ENCODE data around the gene BMP6. TPM values are rescaled to one million over a fixed set of nuclear protein-coding genes. Genes with fewer than 3 reads are reported as not detected.

The BMP6 gene
- total RNA-seq, result 0.44 and 0.55 TPM in 2 replicates
- long read RNA-seq, result 0 reads

- Mint-ChIP-seq H3K4me3 (peak within 1 kb of the TSS; percentile 89), H3K4me1 (peaks cover 17% of the 10 kb centered on the region), H3K27me3 (ENCODE audit: low read depth) (peaks cover 86% of the 10 kb centered on the region), H3K27ac (ENCODE audit: unreplicated experiment) (no peak within 1 kb of the TSS), H3K36me3 (ENCODE audit: low read depth) (no peaks in the 10 kb centered on the region), H3K9me3 (no peaks in the 10 kb centered on the region)
- DNase-seq (ENCODE audit: low read depth, low spot score), result peak; percentile 69
- TF ChIP-seq CTCF (conservative IDR thresholded peaks at IDR 0.05), result no peak
Observed at GRCh38 chr6:7725849-7726415, at the start of gene BMP6. Gene BMP6, plus strand, starts transcription at chr6:7726099. Its CDS starts 857 bp downstream, at chr6:7726956.

- H3K4me1 Mint-ChIP-seq, result peaks cover 39% of the 10 kb centered on the region
- H3K27me3 Mint-ChIP-seq (ENCODE audit: low read depth), result peaks cover 17% of the 10 kb centered on the region
- H3K9me3 Mint-ChIP-seq, result no peaks in the 10 kb centered on the region
- H3K4me3 Mint-ChIP-seq, result no peak overlapping the region
- no peak overlapping the region for H3K27ac Mint-ChIP-seq (ENCODE audit: unreplicated experiment)
- no peak for TF ChIP-seq CTCF (conservative IDR thresholded peaks at IDR 0.05)
- H3K36me3 Mint-ChIP-seq (ENCODE audit: low read depth), result no peaks in the 10 kb centered on the region
- DNase-seq (ENCODE audit: low read depth, low spot score), result no peak
Observed at GRCh38 chr6:7677229-7677628, 48.7 kb upstream of the BMP6 start.

DNA sequence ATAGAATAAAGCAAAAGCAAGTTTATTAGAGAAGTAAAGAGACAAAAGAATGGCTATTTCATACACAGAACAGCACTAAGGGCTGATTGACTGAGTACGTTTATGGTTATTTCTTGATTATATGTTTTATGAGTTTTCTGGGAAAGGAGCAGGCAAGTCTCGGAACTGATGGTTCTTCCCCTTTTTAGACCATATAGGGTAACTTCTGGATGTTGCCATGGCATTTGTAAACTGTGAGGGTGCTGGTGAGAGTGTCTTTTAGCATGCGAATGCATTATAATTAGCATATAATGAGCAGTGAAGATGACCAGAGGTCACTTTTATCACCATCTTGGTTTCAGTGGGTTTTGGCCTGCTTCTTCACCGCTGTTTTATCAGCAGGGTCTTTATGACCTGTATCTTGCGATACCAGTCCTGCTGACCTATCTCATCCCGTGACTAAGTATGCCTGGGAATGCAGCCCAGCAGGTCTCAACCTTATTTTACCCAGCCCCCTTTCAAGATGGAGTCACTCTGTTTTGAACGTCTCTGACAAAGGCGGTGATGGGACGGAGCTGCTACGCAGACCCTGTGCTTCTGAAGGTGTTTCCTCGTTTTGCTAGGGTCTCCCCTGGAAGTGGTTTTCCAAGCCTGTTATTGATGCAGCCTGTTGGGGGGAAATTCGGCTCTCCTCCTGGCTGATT lies 45.4 kb upstream of the BMP6 start:
- Mint-ChIP-seq H3K4me1 (peaks cover 27% of the 10 kb centered on the region), H3K27ac (ENCODE audit: unreplicated experiment) (no peak overlapping the region), H3K27me3 (ENCODE audit: low read depth) (peaks cover 15% of the 10 kb centered on the region), H3K9me3 (no peaks in the 10 kb centered on the region), H3K4me3 (no peak overlapping the region), H3K36me3 (ENCODE audit: low read depth) (no peaks in the 10 kb centered on the region)
- TF ChIP-seq CTCF (conservative IDR thresholded peaks at IDR 0.05), result no peak
- no peak for DNase-seq (ENCODE audit: low read depth, low spot score)

DNA sequence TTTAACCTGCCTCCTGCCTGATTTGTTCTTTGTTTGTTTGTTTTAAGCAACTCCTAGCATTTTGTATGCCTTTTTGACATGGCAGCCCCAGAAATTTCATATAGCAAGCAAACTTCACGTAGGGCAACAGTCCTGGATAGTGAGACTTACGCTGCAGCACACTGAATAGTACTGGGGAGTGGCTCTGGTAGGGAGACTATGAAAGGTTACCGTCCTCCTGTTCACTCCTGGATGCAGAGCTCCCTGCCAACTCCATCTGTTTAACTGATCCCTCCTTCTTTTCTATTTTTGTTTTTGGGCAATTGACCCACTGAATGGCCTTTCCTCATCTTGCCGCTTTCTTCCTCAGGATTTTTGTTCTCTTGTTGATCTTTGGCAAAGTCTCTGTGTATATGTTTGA lies 44.5 kb upstream of the BMP6 start:
- Mint-ChIP-seq H3K4me3 (no peak overlapping the region), H3K27me3 (ENCODE audit: low read depth) (peaks cover 15% of the 10 kb centered on the region), H3K9me3 (no peaks in the 10 kb centered on the region), H3K4me1 (peaks cover 23% of the 10 kb centered on the region), H3K36me3 (ENCODE audit: low read depth) (no peaks in the 10 kb centered on the region), H3K27ac (ENCODE audit: unreplicated experiment) (no peak overlapping the region)
- no peak for TF ChIP-seq CTCF (conservative IDR thresholded peaks at IDR 0.05)
- DNase-seq (ENCODE audit: low read depth, low spot score), result no peak

DNA sequence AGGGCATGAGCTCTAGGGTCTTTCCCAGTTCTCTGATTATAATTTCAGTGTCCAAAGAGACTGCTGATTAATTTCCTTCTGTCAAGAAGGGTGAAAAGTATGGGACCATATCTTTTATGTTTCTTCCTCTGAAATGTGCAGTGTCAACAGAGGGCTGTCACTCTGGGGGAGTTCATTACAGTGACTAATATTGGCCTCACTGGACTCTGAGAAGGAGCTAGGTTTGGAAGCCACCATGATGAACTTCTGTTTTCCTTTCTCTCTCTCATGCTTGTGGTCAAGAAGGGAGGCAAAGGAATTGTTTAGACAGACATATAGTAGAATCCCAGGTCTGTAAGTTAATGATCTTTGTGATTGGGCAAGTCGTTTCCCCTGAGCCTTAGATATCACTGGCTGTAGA lies 41.8 kb upstream of the BMP6 start:
- Mint-ChIP-seq H3K4me1 (peaks cover 23% of the 10 kb centered on the region), H3K27me3 (ENCODE audit: low read depth) (peaks cover 15% of the 10 kb centered on the region), H3K4me3 (no peak overlapping the region), H3K27ac (ENCODE audit: unreplicated experiment) (no peak overlapping the region), H3K36me3 (ENCODE audit: low read depth) (no peaks in the 10 kb centered on the region), H3K9me3 (no peaks in the 10 kb centered on the region)
- no peak for DNase-seq (ENCODE audit: low read depth, low spot score)
- no peak for TF ChIP-seq CTCF (conservative IDR thresholded peaks at IDR 0.05)
